Measurements from ENCODE around the gene FREY1.

- TF ChIP-seq CTCF (IDR thresholded peaks at IDR 0.05; ENCODE audit: extremely low read depth in 1 of 2, insufficient read depth in 1 of 2, low read depth in 1 of 2, low read length in 2 of 2) (no peak), POLR2A (IDR thresholded peaks at IDR 0.05; ENCODE audit: low read depth, low read length) (no peak), EZH2 (IDR thresholded peaks at IDR 0.05; ENCODE audit: borderline replicate concordance, low read depth, low read length, severe bottlenecking) (no peak), POLR2AphosphoS5 (IDR thresholded peaks at IDR 0.05; ENCODE audit: insufficient read depth, low read depth, low read length) (no peak), MAX (IDR thresholded peaks at IDR 0.05; ENCODE audit: insufficient read depth, insufficient read length) (no peak)
Observed at GRCh38 chr11:45945397-45945999, 38.4 kb upstream of the FREY1 start.
